ENCODE results near the gene HAAO. TPM values are rescaled to one million over a fixed set of nuclear protein-coding genes. Genes with fewer than 3 reads are reported as not detected.

The HAAO gene
- total and polyA plus RNA-seq, 11 donors, result 1.3 to 10.6 (median 2.2) TPM

- H3K4me1 ChIP-seq, result peaks cover 0 to 32% (median 12%) of the 10 kb centered on the region in 12 donors
- H3K4me3 ChIP-seq, result no peak overlapping the region
- TF ChIP-seq POLR2A (IDR thresholded peaks at IDR 0.05) (no peak), CTCF (IDR thresholded peaks at IDR 0.05) (no peak)
- H3K9me3 ChIP-seq, result no peaks in the 10 kb centered on the region
- H3K27ac ChIP-seq, result no peak overlapping the region
- no peaks in the 10 kb centered on the region for H3K36me3 ChIP-seq
- no peak for DNase-seq
- ATAC-seq, result no peak
- 95 to 96% (median 95%) methylated on average over 5 of the region's 5 CpGs for WGBS, 4 donors
- intact Hi-C loops (cut with DNase I), result no loop called here
- H3K27me3 ChIP-seq, result no peaks in the 10 kb centered on the region
Observed at GRCh38 chr2:42808301-42808700, 15.9 kb upstream of the HAAO start.

DNA sequence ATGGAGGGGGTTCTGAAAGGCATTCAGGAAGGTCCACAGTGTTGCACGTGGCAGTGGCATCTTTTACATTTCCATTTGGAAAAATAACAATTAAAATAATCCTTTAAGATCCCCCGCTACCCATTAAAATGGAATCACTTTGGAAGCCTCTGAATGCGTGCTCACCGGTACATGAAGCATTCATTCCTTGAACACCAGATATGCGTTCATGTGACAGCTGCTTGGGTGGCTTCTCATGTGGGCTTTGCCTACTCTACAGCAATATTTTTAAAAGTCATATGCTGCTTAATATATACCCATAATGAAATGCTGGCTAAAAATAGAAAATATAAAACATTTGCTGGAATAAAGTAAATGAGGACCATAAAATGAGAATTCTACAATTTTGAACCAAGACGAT, 14.4 kb upstream of the HAAO start:
- Histone ChIP-seq H3K9me3 (no peaks in the 10 kb centered on the region), H3K4me3 (no peak overlapping the region), H3K36me3 (no peaks in the 10 kb centered on the region), H3K27me3 (no peaks in the 10 kb centered on the region), H3K4me1 (peaks cover 0 to 27% (median 12%) of the 10 kb centered on the region in 12 donors), H3K27ac (no peak overlapping the region)
- 88 to 92% (median 90%) methylated on average over 6 of the region's 6 CpGs for WGBS, 4 donors
- DNase-seq (no peak), ATAC-seq (no peak)
- intact Hi-C loops (cut with DNase I), result no loop called here
- TF ChIP-seq CTCF (IDR thresholded peaks at IDR 0.05) (no peak), POLR2A (IDR thresholded peaks at IDR 0.05) (no peak)

- H3K9me3 ChIP-seq, result no peaks in the 10 kb centered on the region
- intact Hi-C loops (cut with DNase I), result no loop called here
- TF ChIP-seq POLR2A (IDR thresholded peaks at IDR 0.05) (no peak), CTCF (IDR thresholded peaks at IDR 0.05) (no peak)
- peak overlapping the region in 1 of 12 donors; percentile 35 for H3K27ac ChIP-seq
- H3K36me3 ChIP-seq, result no peaks in the 10 kb centered on the region
- H3K27me3 ChIP-seq, result no peaks in the 10 kb centered on the region
- DNase-seq (no peak), ATAC-seq (no peak)
- H3K4me3 ChIP-seq, result no peak overlapping the region
- 76 to 79% (median 77%) methylated on average over 5 of the region's 5 CpGs for WGBS, 4 donors
- H3K4me1 ChIP-seq, result peaks cover 0 to 22% (median 7%) of the 10 kb centered on the region in 12 donors
Observed at GRCh38 chr2:42804891-42805290, 12.5 kb upstream of the HAAO start.

DNA sequence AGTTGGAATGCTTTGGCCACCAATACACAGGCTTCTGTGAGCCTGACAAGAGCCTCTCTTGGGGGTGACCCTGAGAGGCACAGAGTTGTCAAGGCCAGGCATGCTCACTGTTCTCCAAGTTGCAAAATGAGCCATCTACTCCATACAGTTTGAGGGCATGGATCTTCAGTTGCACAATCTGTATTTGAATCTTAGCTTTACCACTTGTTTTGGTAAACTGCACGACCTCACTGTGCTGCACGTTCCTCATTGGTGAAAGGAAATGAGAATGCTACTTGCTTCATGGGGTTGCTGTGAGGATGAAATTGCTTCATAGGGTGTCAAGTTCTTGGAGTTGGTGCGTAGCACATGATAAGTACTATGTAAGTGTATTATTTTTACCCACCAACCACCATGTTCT, 12.0 kb upstream of the HAAO start:
- no peak for TF ChIP-seq POLR2A (IDR thresholded peaks at IDR 0.05)
- TF ChIP-seq CTCF (IDR thresholded peaks at IDR 0.05), result no peak
- Histone ChIP-seq H3K27me3 (no peaks in the 10 kb centered on the region), H3K27ac (peak overlapping the region in 1 of 12 donors; percentile 35), H3K4me1 (peaks cover 0 to 19% (median 5%) of the 10 kb centered on the region in 12 donors), H3K36me3 (no peaks in the 10 kb centered on the region), H3K9me3 (no peaks in the 10 kb centered on the region), H3K4me3 (no peak overlapping the region)
- peak in 1 of 4 donors; percentile 6 for ATAC-seq
- no peak for DNase-seq
- intact Hi-C loops (cut with DNase I), result no loop called here
- WGBS, 4 donors, result 67 to 80% (median 73%) methylated on average over 3 of the region's 3 CpGs
